Measurements from ENCODE around the gene VPS8. TPM values are rescaled to one million over a fixed set of nuclear protein-coding genes. Genes with fewer than 3 reads are reported as not detected.

The VPS8 gene
- total RNA-seq, 1 experiment from 2014 or later: 72.3 TPM

GRCh38 chr3:185081521-185081920 lies 269.6 kb downstream of the VPS8 start:
- H3K27ac ChIP-seq (ENCODE audit: low read length): no peak overlapping the region
- H3K4me1 ChIP-seq (ENCODE audit: control insufficient read depth, insufficient read depth, low read length): no peaks in the 10 kb centered on the region
- H3K4me3 ChIP-seq (ENCODE audit: low read depth in 2 of 2, low read length in 2 of 2): no peak overlapping the region
- no peaks in the 10 kb centered on the region for H3K36me3 ChIP-seq (ENCODE audit: control insufficient read depth, insufficient read depth, low read length)
- peaks cover 18% of the 10 kb centered on the region for H3K27me3 ChIP-seq (ENCODE audit: control insufficient read depth, insufficient read depth, low read length)
- no peaks in the 10 kb centered on the region for H3K9me3 ChIP-seq (ENCODE audit: control insufficient read depth, insufficient read depth, low read depth, low read length)
- POLR2A ChIA-PET: no interaction called here
- TF ChIP-seq TCF7L2 (IDR thresholded peaks at IDR 0.05; ENCODE audit: low read depth, low read length) (no peak), CTCF (IDR thresholded peaks at IDR 0.05) (no peak), SIN3A (IDR thresholded peaks at IDR 0.05; ENCODE audit: borderline replicate concordance, insufficient read depth, low read depth, low read length) (no peak), POLR2AphosphoS5 (IDR thresholded peaks at IDR 0.05; ENCODE audit: low read depth, low read length) (no peak), REST (IDR thresholded peaks at IDR 0.05; ENCODE audit: insufficient read depth in 1 of 2, low read depth in 2 of 2, low read length in 1 of 2) (no peak)
- in situ Hi-C loops (cut with HindIII; ENCODE audit: low pct_unique_long_range_greater_than_20kb, low sequenced_read_pairs): no loop called here
- ATAC-seq (no peak), DNase-seq (ENCODE audit: low read depth, low spot score) (no peak)
- no TSS peak for BruUV-seq (replicated peaks)
- intact Hi-C loops (cut with micrococcal nuclease; ENCODE audit: unreplicated experiment): no loop called here
- CTCF ChIA-PET: no interaction called here

GRCh38 chr3:185082149-185082548 lies 270.2 kb downstream of the VPS8 start:
- ATAC-seq (no peak), DNase-seq (ENCODE audit: low read depth, low spot score) (no peak)
- POLR2A ChIA-PET: no interaction called here
- Histone ChIP-seq H3K36me3 (ENCODE audit: control insufficient read depth, insufficient read depth, low read length) (no peaks in the 10 kb centered on the region), H3K4me1 (ENCODE audit: control insufficient read depth, insufficient read depth, low read length) (no peaks in the 10 kb centered on the region), H3K9me3 (ENCODE audit: control insufficient read depth, insufficient read depth, low read depth, low read length) (no peaks in the 10 kb centered on the region), H3K27ac (ENCODE audit: low read length) (no peak overlapping the region), H3K4me3 (ENCODE audit: low read depth in 2 of 2, low read length in 2 of 2) (no peak overlapping the region), H3K27me3 (ENCODE audit: control insufficient read depth, insufficient read depth, low read length) (peaks cover 21% of the 10 kb centered on the region)
- intact Hi-C loops (cut with micrococcal nuclease; ENCODE audit: unreplicated experiment) (no loop called here), in situ Hi-C loops (cut with HindIII; ENCODE audit: low pct_unique_long_range_greater_than_20kb, low sequenced_read_pairs) (no loop called here)
- CTCF ChIA-PET: no interaction called here
- BruUV-seq (replicated peaks): no TSS peak
- TF ChIP-seq CTCF (IDR thresholded peaks at IDR 0.05) (no peak), SIN3A (IDR thresholded peaks at IDR 0.05; ENCODE audit: borderline replicate concordance, insufficient read depth, low read depth, low read length) (no peak), POLR2AphosphoS5 (IDR thresholded peaks at IDR 0.05; ENCODE audit: low read depth, low read length) (no peak), TCF7L2 (IDR thresholded peaks at IDR 0.05; ENCODE audit: low read depth, low read length) (no peak), REST (IDR thresholded peaks at IDR 0.05; ENCODE audit: insufficient read depth in 1 of 2, low read depth in 2 of 2, low read length in 1 of 2) (no peak)

Measured in Panc1 (cell line).